Measurements from ENCODE around the gene MYO10. TPM values are rescaled to one million over a fixed set of nuclear protein-coding genes. Genes with fewer than 3 reads are reported as not detected.

MYO10 gene
- total and polyA plus RNA-seq, 2 of the 8 experiments (the other 6 are each of a cell fraction or from before 2014, with no cell fraction given), result 21.5 to 107 TPM

GRCh38 chr5:16681876-16682275 lies 254.2 kb downstream of the MYO10 start:
- peaks cover 39 to 94% (median 78%) of the 10 kb centered on the region in 4 experiments for H3K36me3 ChIP-seq (ENCODE audit: control insufficient read depth in 2 of 4, insufficient read depth in 4 of 4, low read length in 3 of 4)
- no peak overlapping the region for H4K91ac ChIP-seq (replicated peaks; ENCODE audit: insufficient read length, low read length)
- DNase-seq (ENCODE audit: low read depth in 1 of 2, low spot score in 2 of 2), result no peak
- no peaks in the 10 kb centered on the region for H3K23me2 ChIP-seq (ENCODE audit: low read depth, low read length)
- no peaks in the 10 kb centered on the region; the same call in 1 of the 2 replicates for H3K79me1 ChIP-seq (ENCODE audit: low read depth, low read length)
- 94% methylated on average over 13 of the region's 13 CpGs; no CpG with 5 or more reads in 1 of the 2 experiments for WGBS, 2 experiments (ENCODE audit: extremely low coverage in 1 of 2, insufficient coverage in 1 of 2, insufficient read length in 1 of 2, insufficient replicate concordance in 2 of 2, low coverage in 1 of 2, low lambda C conversion rate in 2 of 2, missing lambda C conversion rate in 1 of 2)
- no peaks in the 10 kb centered on the region for H3K79me2 ChIP-seq (ENCODE audit: control insufficient read depth in 1 of 2, insufficient read depth in 2 of 2, low read length in 2 of 2)
- H2BK15ac ChIP-seq (ENCODE audit: low read length), result no peak overlapping the region
- H3K14ac ChIP-seq (ENCODE audit: insufficient read length), result no peak overlapping the region
- no peaks in the 10 kb centered on the region for H3K27me3 ChIP-seq (replicated peaks in 1 of 4; ENCODE audit: control insufficient read depth in 3 of 4, extremely low read depth in 1 of 4, insufficient read depth in 3 of 4, low read length in 3 of 4)
- no peak overlapping the region for H3K4me2 ChIP-seq (ENCODE audit: insufficient read depth in 1 of 2, low read depth in 2 of 2, low read length in 2 of 2)
- no peak overlapping the region for H3K23ac ChIP-seq (ENCODE audit: insufficient read length)
- H3K9me3 ChIP-seq (ENCODE audit: insufficient read depth in 2 of 2, low read depth in 1 of 2, low read length in 1 of 2), result no peaks in the 10 kb centered on the region
- no peak overlapping the region for H2BK120ac ChIP-seq (replicated peaks; ENCODE audit: low read depth, low read length)
- no peak overlapping the region for H3K4ac ChIP-seq (replicated peaks; ENCODE audit: insufficient read length, low read depth, low read length)
- no peak overlapping the region for H2AFZ ChIP-seq (ENCODE audit: low read length)
- POLR2A ChIA-PET (ENCODE audit: partially characterized antibody), result interaction anchor here (1.7 kb wide), 1 partner anchor 13 kb away, joined by 5 read pairs; no protein-coding TSS in a partner anchor
- H2BK5ac ChIP-seq (ENCODE audit: low read depth, low read length), result no peak overlapping the region
- no peak for FAIRE-seq
- no peak overlapping the region for H3K4me3 ChIP-seq (ENCODE audit: extremely low read depth in 1 of 4, insufficient read depth in 2 of 4, low read depth in 3 of 4, low read length in 4 of 4)
- H4K5ac ChIP-seq (ENCODE audit: insufficient read length, low read depth, low read length), result no peak overlapping the region
- H3K56ac ChIP-seq (replicated peaks; ENCODE audit: insufficient read length, low read depth, low read length), result no peak overlapping the region
- peaks cover 0 to 3% of the 10 kb centered on the region in 2 experiments for H4K20me1 ChIP-seq (replicated peaks in 1 of 2; ENCODE audit: control insufficient read depth in 1 of 2, insufficient read depth in 2 of 2, low read length in 2 of 2)
- H3K4me1 ChIP-seq (replicated peaks in 1 of 4; ENCODE audit: control insufficient read depth in 3 of 4, insufficient read depth in 4 of 4, low read length in 3 of 4), result no peaks in the 10 kb centered on the region
- H4K8ac ChIP-seq (ENCODE audit: extremely low read depth, insufficient read depth, low read length), result no peak overlapping the region
- H2BK12ac ChIP-seq (ENCODE audit: low read depth, low read length), result no peak overlapping the region
- H3K27ac ChIP-seq (ENCODE audit: low read depth, low read length), result no peak overlapping the region
- H2BK20ac ChIP-seq (ENCODE audit: low read length), result no peak overlapping the region
- CTCF ChIA-PET (ENCODE audit: partially characterized antibody), result interaction anchor here (0.7 to 6.2 kb wide), 4 partner anchors 8 to 116 kb away, joined by 3 to 51 read pairs (median 20); no protein-coding TSS in a partner anchor
- H3K18ac ChIP-seq (ENCODE audit: extremely low read depth, low read length), result no peak overlapping the region
- H2AK5ac ChIP-seq (ENCODE audit: low read depth, low read length), result no peak overlapping the region
- no peak overlapping the region for H3K9ac ChIP-seq (replicated peaks in 1 of 4; ENCODE audit: extremely low read depth in 1 of 4, low read depth in 3 of 4, low read length in 3 of 4)
- TF ChIP-seq HDAC2 (IDR thresholded peaks at IDR 0.05; ENCODE audit: borderline replicate concordance in 1 of 2, low read depth in 2 of 2, low read length in 2 of 2) (no peak), FOSL1 (IDR thresholded peaks at IDR 0.05; ENCODE audit: insufficient read depth, low read depth, low read length) (no peak), EP300 (IDR thresholded peaks at IDR 0.05; ENCODE audit: borderline replicate concordance in 1 of 2, low read depth in 2 of 2, low read length in 2 of 2) (no peak), ZNF274 (IDR thresholded peaks at IDR 0.05; ENCODE audit: borderline replicate concordance, extremely low read depth, low read length) (no peak), TEAD4 (IDR thresholded peaks at IDR 0.05; ENCODE audit: low read depth, low read length) (no peak), SIRT6 (IDR thresholded peaks at IDR 0.05; ENCODE audit: low read length) (no peak), RNF2 (IDR thresholded peaks at IDR 0.05; ENCODE audit: borderline replicate concordance, low read depth, low read length, missing control alignments, poor library complexity, severe bottlenecking) (no peak), CTBP2 (IDR thresholded peaks at IDR 0.05; ENCODE audit: borderline replicate concordance, insufficient read depth, insufficient read length, low read length) (no peak), SP4 (IDR thresholded peaks at IDR 0.05; ENCODE audit: low read length) (no peak), BCL11A (IDR thresholded peaks at IDR 0.05; ENCODE audit: low read depth in 2 of 2, low read length in 2 of 2) (no peak), CREB1 (IDR thresholded peaks at IDR 0.05) (no peak), SP1 (IDR thresholded peaks at IDR 0.05; ENCODE audit: low read depth, low read length) (no peak), BACH1 (IDR thresholded peaks at IDR 0.05; ENCODE audit: low read length) (no peak), TAF7 (optimal IDR thresholded peaks at IDR 0.05; ENCODE audit: borderline replicate concordance, low read depth, low read length) (no peak)
